Ammon's horn (tissue), 1 donor: ENCODE results near the gene SDCCAG8.

Experiments
- DNase-seq: peaks from one replicate; pipeline ENCODE4 v3.0.0-alpha.2; 2016; ENCODE audit warnings: low spot score

SDCCAG8 gene

DNA sequence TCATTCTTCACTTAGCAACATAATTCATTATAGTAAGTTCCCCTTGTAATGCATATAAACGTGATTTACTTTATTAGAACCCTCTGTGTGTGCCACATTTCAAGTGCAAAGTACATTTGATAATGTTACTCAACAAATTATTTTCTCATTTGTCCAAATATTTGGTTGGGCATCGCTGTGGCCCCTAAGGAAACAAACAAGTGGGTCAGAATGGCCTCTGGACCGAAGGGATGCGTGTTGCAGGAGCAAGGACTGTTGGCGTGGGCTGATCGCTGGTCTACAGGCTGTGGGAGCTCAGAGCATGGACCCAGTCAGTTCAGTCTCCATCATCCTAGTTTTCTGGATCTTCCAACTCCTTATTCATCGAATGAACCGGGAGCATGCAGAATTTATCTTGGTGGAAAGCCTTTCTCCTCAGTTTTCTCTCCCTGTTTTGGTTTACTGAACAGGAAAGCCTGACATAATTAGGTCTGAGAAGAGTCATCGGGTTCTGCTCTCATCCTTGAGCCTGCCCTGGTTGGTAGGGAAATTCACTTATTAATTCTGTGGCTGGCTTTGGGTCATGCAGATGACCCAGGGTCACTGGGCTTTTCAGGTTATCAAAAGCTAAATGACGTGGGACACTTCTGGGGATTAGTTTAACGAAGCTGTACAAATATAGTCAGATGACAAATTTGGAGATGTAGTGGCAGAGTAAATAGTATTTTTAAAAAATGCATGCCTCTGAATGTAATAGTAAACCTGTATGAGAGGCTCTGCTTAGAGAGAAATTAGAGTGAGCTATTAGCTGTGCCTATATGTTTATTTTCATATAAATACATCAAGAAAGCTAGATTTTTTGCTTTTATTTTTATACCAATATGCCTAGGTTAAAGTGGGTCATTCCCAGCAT, 200.2 kb downstream of the SDCCAG8 start:
- DNase-seq: no peak

DNA sequence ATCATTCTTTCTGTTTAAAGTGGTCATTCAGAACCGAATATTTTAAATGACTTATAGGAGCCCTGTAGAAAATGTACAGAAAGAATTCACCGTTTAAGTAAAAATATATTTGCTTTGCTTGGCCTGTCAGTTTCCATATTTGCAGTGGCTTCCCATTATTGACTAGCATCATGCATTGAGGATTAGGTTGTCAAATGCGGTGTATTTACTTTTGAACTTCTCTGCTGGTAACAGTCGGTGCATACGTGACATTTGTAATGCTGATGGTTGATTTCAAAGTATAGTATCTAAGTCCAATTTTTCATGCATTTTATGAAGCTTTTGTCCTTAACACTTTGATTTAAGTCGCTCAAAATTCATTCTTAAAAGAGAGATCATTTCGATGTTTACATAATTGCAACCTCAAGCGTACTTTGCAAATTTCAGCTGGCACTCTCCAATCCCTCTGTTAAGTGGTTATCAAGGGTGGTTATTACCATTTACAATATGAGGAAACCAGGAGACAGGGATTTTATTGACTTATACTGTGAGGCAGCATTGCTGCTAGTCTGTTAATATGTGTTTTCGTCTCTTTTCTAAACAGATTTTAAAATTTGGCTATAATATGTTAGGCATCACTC, 201.6 kb downstream of the SDCCAG8 start:
- DNase-seq: no peak

DNA sequence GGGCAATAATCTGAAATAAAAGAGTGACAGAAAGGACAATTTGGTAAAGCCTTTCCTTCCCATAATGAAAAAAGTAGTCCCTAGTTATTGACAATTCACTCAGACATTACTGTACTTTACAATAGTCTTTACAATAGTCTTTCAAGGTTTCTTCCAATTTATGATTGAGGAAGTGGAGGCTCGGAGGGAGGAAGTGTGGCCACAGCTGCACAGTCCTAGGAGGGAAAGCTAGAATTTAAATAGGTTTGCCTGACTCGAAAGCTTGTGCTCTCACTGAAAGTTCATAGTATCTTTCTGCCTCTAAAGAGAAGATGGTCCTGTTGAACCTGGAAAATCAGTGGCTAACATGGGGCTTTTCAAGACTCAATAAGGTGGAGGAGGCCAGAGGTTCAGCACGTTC, 203.2 kb downstream of the SDCCAG8 start:
- DNase-seq: no peak

DNA sequence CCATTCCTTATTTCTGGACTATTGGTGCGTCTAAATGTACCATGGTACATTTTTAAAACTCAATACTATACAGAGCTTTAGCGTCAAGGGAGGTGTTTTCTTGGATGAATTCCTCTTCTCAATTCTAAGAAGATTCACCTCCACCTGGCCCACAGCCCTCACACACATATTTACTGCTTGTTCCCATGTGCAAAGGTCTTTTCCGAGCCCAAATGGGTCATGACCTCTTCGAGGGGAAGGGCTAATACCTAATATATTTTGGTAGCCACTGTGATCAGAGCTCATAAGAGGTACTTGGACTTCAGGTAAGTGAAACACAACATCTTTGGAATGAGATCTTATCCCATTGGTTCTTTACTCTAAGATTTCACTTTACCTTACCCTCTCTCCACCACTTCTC, 205.9 kb downstream of the SDCCAG8 start:
- DNase-seq: no peak

DNA sequence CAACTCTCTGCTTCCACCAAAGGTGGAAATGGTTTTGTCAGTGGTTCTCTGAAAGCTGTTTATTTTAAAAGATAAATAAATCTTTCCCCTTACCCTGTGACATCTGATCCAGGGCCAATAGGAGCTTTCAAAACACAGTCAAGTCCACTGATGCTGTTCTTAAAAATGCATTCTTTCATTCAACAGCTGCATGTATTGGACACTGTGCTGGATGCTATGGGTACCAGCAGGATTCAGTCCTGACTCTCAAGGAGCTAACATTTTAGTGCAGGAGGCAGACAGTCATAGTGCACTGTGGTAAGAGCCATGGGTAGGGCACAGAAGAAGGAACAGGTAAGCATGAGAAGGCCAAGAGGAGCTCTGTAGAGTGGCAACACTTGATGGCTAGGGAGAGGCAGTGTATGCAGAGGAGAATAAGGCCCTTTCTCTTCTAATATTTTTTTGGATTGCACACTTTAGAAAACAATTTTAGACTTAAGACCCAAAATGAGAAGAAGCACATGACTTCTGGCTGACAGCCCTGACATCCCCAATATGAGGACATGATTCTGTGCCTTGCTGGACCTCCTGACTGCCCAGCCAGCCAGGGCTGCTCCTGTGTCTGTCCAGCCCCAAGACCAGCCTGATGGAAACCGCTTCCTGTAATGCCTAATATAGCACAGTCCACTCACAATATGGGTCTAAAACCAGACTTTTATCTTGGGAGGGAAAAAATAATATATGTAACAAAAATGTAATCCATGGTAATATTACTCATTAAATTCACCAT, 207.3 kb downstream of the SDCCAG8 start:
- no peak for DNase-seq

DNA sequence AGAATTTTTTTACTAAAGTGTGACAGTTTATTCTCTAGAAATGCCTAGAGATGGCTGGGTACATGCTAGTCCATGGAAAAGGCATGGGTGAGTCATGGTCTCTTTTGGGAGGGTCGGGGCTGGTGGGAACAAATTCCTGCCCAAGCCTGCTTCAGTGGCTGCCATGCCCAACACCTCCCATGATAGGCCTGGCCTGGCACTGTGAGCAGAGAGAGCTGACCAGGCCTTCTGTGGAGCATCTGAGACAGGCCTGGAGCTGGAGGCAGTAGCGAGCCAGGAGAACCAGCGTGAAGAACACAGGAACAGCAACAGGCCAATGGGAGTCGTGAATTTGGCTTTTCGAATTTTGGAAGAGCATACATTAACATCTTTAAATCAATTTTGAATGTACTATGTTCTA, 209.2 kb downstream of the SDCCAG8 start:
- no peak for DNase-seq

DNA sequence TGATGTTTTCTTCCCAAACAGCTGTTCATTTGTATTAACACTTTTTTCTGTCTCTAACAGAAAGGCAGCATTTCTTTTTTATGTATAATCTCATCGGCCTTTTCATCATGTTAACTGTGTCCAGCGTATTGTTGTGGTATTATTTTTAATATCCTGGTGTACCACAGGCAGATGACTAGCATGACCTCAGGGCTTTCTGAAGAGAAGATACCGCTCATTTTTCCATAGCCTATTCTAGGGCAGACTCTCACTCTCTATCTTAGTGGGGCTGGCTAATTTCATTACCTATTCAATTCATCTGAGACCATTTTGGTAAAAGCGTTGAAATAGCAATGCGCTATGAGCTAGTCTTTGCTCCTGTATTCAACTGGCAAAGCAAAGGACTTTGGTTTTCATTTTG, 209.9 kb downstream of the SDCCAG8 start:
- DNase-seq: no peak

DNA sequence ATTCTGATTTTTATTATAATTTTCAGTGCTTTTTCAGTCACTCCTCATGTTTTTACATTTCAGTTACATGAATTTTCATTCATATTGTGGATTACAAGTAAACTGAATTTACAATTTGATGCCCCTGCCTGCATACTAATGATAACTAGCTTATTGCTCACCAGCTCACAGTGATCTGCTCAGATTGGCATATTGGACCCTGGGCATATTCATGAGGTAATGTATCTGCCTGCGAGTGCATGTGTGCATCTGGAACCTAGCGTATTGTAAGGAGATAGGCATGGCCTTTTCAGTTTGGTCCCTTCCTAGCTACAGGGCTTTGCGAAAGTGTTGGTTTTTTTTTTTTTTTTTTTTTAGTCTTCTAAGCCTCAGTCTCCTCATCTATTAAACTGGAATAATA, 213.7 kb downstream of the SDCCAG8 start:
- no peak for DNase-seq

DNA sequence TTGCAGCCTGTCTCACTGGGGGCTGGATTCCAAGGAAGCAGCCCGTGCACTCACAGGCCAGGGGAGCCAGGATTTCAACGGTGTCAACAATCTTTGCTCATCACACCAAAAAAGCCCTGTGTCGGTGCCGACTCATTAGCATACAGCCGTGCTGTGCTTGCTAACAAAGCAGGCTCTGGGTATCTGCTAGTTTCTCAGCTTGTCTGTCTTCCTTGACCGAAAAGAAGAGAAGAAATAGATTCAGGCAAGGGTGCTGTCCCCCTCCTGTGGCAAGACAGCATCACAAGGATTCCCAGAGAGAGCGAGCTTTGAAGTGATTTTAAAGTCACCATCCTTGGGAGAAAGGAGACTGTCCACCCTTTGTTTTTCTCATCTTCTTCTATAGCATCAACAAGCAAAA, 214.7 kb downstream of the SDCCAG8 start:
- DNase-seq: peak; percentile 57

DNA sequence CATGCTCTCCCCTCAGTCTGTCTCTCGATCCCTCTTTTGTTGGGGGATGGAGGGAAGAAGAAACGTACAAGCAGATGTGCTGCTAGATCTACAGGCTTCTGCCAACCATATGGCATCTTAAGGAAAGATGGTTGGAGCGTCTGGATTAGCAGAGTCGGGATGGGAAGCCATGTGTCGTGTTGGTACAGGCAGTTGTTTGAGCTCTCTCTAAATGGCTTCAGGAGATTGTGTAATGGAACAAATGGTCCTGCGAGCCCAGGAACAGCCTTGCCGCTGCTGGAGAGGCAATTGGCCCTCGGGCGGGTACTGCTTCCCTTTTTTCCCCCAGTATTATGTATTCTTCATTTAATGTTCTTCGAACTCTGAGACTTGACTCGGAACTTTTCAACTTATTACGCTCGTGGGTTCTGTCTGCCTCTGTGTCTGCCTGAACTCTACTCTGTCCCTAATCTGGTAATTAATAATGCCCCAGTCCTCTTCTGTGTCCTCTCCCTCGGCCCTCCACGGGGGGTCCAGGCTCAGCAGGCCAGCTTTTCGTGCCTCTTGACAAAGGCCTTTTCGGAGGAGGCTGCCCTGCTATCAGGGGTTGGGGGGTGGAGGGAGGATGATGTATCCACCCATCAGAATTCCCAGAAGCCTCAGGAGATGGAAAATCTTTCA, 215.3 kb downstream of the SDCCAG8 start:
- peak; percentile 75 for DNase-seq

DNA sequence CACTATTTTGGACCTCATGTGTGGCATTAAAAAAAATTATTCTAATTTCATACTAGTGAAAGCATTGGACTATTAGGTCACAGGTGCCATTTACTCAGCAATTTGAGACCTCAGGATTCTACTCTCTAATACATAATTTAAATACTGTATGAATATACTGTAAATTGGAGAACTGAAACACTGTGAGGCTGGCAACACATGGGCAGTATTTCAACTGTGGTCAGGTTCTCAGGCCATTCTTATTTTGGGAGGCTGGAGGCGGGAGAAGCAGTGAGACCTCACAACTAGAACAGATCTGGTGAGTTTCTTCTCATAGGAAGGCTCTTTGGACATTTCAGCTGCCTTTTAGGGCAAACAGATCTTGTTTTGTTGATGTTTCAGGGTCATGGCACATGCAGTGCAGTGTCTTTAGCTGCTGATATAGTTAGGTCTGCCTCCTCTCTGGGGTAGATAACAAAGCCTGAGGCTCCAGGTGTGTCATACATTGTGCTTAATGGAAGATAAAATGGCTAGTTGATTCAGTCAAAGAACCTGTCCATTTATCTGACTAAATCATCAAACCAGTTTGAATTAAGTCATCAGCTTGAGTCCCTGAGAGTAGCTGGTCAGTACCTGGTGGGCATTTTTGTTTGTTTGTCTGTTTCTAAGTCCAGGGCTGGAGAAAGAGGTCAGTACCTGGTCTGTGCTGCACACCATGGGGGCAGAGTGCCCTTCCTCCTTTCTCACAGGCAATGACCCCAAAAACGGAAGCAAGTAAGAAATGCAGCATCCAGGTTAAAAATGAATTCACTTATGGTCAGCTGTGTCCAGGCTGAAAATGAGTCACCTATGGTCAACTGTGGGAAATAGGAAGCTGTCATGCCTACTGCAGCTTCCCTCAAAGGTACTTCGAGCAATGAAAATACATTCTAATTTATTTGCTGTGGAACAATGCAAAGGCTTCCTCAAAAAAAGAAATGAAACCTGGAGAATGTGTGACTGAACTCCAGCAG, 216.2 kb downstream of the SDCCAG8 start:
- no peak for DNase-seq

DNA sequence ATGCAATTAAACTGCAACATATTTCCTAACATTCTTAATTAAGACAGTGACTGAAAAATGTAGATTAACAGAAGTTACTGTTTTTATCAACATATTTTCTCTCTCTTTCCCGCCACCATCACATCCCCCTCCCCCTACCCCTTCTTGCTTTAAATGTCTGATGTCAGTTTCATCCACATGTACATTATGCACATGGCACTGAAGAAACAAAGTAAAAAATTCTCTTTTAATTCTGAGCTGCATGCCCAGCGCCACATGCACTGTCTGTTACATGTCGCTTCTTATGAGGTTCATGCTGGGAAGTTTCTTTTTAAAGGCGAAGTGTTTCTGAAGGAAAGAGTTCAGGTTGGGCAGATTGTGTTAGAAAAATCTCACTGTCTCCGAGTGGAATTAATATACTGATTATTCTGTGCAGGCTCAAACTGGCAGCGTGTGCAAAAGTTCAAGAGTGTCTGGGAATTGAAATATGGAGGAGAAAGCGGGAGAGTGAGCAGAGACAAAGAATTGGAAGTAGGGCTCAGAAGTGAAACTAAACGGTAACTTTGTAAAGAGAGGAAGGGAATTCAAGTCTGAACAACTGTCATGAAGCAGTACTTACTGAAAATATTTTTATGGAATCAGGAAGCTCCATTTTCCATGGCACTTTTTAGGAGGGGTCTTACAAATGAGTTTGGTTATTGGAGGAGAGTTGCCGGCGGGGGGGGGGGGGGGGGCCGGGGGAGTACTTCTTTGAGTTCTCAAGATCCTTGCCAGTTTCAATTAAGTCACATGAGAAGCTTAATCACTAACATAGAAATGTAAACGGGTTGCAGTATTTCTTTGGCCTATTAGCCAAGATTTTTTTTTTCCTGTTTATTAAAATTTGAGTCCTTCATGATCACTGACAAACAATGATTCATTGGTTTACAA, 217.6 kb downstream of the SDCCAG8 start:
- no peak for DNase-seq

DNA sequence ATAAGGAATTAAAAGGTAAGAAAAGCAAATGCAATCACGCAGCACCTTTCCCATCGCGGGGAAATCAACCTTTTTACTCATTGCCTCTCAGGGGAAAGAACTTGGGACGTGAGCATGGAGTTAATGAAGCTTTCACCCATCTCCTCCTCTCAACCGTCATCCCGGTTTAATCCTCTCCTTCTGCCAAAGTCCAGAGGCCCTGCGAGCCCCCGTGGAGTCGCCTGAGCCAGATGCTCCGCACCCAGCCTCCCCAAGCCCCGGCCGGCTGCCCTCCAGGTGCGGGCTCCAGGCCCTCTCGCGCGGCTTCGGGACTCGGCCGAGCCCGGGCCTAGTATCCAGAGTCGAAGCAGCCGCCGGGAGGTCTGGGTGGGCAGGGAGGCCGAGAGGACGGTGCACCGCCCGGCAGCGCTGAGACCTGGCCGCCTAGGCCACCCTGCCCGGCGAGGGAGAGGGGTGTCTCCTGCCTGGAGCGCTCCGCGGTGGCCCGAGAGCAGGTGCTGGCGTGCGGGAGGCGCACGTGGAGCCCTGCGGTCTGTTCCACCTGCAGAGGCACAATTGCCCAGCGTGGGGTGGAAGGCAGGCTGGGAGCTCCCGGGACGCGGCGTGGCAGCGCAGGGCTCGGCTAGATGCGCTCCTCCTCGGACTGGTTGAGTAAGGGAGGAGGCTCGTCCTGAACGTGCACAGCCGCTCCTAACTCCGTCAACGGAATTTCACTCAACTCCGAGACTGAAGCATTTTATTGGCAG, 218.5 kb downstream of the SDCCAG8 start:
- no peak for DNase-seq

DNA sequence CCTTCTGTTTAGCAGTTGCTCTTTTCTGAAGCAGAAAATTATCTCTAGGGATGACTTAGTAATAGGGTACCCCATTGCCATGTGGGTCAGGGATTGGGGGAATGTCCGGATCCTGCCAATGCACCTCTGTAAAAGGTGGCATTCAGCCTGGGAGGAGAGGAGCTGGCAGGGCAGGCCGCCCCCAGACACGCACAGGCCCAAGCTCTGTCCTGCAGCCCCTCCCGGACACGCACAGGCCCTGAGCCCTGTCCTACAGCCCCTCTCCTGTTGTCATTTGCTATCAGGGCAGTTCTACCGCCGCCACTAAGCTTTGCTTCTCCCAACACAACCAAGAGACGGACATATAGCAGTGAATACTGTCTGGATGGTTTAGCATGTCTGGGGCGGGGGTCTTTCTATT, 219.1 kb downstream of the SDCCAG8 start:
- no peak for DNase-seq

DNA sequence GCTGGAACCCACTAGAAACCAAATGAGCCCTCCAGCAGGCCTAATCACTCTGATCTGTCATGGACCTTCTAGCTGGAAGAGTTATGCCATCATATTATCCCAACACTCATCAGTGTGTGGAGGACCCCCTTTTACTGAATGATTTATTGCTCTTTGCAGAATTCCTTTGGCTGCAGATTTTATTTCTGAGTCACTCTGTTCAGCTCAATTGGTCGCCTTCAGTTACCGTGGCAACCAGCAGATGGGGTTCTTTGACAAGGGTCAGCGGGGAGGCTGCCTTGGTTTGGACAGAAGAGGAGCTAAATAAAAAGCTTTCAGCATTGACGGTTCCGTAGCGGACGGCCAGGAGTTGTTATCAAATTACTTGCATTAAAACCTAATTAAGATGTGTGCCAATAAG, 220.1 kb downstream of the SDCCAG8 start:
- peak; percentile 85 for DNase-seq

DNA sequence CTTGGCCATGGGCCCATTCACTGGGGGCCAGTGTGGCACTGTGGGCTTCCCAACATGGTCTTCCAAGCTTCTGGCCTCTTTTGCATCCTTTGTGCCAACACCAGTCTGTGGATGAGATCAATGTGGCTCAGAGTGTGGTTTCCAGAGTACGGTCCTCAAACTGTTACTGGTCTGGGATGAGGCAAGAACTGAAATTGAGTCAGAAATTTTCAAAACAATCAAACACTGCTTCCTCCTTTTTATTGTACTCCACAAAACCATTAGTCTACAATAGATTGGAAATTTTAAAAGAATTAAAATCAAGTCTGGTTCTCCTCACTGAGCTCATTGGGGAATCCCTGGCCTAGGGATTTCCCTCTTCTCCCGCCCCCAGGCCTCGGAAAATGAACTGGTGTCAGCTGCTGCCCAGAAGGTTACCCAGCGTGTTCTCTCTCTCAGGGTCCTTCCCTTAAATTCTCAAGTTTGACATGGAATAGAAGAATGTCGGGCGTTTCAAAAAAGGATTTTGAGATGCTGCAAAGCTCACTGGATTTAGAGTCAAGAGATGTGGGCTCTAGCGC, 222.0 kb downstream of the SDCCAG8 start:
- DNase-seq: no peak

DNA sequence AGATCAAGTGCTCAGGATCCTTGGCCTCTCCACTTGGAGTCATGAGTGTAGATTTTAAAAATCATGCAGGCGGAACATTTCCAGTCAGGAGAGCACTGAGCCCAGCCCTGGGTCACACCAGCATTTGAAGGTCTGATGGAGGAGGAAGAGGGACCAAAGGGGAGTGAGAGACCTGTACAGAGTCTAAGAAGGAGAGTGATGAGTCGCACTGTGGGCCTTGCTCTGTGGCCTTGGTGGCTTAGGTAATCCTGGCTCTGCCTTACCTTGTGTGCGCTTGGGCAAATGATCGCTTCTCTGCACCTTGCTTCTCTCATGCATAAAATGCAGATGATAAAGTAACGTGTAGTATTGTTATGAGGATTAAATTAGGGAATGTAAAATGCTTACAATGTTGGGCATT, 225.3 kb downstream of the SDCCAG8 start:
- DNase-seq: no peak

DNA sequence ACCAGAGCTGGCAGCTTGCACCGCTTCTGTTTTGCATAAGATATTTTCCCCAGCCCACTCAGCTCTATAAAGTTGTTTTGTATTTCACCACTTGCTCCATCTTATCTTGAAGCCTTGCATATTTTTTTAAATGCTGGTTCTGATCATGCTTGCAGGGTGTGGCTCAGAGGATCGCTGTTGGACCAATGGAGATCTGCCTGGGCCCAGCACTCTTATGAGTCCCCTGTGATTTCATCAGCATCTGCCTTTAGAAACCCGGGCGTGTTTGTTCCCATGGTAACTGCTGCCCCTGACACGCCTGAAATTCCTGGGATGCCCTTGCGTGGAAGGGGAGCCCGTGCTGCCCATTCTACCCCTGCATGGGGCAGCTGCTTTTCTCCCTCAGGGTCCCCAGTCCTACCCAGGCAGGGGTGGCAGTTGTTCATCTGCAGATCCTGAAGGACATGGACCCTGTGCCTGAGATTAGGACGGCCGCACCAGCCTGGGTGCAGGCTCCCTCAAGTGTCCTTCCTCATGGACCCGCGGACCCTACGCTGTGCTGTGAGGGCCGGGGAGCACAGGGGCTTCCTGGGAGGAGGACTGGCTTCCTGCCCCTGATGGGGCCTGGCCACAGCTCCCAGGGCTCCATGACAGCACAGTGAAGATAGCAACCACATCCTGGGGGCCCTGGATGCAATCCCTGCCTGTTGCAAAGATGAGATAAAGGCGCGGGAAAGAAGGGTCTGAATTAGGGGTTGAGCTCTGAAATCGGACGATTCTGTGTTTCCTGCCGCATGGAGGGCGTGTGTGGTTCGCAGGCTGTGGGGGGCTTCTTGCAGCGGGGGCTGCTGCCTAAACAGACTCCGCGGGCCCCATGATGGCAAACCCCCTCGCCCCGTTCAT, 226.5 kb downstream of the SDCCAG8 start:
- no peak for DNase-seq
